WI38 (cell line): ENCODE data around the gene CACNA1A.

Experiments
- H3K4me3 ChIP-seq: 2 replicates; pipeline ENCODE4 v1.5.1; 2011; ENCODE audit warnings: low read depth, mild to moderate bottlenecking, control low read depth, low read length
- TF ChIP-seq, protein P1 (sequence below): IDR thresholded peaks from 2 replicates; pipeline ENCODE4 v1.5.1; 2012; ENCODE audit warnings: low read depth, mild to moderate bottlenecking, control low read depth, low read length

CACNA1A gene

DNA sequence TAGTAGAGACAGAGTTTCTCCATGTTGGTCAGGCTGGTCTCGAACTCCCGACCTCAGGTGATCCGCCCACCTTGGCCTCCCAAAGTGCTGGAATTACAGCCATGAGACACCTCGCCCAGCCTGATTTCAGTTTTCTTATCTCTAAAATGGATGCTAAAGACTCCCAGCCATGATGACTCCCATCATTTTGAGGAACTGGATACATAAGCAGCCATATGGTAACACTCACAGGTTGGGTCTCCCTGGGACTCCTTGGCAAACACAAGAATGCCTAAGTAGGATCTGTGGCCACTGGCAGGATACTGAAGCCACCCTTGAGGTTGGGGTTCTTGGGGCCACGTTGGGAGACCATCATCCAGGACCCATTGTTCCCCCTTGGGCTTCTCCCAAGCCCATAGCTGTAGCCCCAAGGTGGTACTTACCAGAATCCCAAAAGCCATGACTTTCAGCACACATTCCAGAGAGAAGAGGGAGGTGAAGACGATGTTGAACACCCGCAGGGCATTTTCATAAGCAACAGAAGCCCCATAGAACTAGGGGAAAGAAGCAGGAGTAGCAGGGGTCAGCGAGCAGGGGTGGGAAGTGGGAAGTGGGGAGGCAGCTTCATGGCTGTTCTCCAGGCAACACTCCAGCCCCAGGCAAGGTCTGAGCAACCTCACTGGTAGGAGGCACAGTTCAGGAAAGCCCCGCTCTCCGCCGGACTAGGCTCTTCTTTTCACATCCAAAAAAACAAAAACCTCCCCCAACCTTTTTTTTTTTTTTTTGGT, 253.5 kb downstream of the CACNA1A start:
- TF ChIP-seq, protein P1, sequence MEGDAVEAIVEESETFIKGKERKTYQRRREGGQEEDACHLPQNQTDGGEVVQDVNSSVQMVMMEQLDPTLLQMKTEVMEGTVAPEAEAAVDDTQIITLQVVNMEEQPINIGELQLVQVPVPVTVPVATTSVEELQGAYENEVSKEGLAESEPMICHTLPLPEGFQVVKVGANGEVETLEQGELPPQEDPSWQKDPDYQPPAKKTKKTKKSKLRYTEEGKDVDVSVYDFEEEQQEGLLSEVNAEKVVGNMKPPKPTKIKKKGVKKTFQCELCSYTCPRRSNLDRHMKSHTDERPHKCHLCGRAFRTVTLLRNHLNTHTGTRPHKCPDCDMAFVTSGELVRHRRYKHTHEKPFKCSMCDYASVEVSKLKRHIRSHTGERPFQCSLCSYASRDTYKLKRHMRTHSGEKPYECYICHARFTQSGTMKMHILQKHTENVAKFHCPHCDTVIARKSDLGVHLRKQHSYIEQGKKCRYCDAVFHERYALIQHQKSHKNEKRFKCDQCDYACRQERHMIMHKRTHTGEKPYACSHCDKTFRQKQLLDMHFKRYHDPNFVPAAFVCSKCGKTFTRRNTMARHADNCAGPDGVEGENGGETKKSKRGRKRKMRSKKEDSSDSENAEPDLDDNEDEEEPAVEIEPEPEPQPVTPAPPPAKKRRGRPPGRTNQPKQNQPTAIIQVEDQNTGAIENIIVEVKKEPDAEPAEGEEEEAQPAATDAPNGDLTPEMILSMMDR, result no peak

GRCh38 chr19:13244920-13245319, 261.4 kb downstream of the CACNA1A start:
- TF ChIP-seq, protein P1, result no peak
- no peak overlapping the region for H3K4me3 ChIP-seq

More for the DNA sequence above, 253.5 kb downstream of the CACNA1A start:
- no peak overlapping the region for H3K4me3 ChIP-seq

DNA sequence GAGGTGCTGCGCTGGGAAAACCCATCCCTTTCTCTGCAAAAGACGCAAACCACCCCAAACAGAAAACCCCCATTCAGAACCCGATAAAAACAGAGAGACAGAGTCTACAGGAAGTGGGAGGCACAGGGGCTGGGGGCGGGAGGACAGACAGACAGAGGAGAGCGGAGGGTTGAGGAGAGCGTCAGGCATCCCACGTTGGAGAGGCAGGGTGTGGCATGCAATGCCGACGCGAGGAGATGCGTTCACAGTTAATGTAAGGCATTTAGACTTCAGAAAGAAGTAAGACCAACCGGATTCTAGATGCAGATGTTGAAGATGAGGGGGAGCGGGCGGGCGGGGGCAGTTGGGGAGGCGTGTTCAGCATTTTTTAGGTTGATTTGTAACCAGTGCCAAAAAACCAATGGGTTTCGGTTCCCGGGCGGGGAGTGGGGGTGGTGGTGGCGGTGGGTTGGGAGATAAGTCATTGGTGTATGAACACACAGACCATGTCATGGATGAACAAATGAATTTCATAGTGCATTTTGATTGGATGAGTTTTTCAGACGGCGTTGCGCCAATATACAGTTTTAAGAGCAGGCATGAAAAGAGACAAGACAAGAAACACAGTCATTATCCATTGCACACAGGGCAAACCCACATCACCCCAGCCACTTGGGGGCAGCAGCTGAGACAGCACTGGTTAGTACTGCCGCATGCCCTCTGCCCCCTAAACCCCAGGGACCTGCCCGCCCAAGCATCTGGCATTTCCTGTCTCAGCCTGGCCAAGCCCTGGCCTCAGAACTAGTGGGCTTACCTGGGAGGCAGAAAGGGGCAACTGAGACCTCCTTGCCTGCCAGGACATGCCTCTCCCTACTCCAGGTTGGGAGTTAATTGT, 264.8 kb downstream of the CACNA1A start:
- no peak overlapping the region for H3K4me3 ChIP-seq
- TF ChIP-seq, protein P1, result no peak

DNA sequence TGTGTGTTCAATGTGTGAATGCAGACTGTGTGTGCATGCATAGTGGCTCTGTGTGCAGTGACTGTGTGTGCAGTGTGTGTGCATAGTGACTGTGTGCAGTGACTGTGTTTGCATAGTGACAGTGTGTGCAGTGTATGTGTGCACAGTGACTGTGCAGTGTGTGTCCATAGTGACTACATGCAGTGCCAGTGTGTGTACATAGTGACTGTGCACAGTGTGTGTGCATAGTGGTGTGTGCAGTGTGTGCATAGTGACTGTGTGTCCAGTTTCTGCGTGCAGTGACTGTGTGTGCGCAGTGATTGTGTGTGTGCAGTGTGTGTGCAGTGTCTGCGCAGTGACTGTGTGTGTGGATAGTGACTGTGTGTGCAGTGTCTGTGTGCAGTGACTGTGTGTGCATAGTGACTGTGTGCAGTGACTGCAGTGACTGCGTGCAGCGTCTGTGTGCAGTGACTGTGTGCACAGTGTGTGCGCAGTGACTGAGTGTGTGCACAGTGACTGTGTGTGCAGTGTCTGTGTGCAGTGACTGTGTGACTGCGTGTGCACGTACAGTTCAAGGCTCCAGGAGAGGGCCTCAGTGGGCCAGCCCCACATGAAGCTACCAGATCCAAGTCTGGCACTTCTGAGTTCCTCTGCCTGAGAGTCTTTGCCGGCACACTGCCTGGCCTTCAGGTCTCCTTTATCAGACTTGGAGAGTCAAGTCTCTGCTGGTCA, 265.8 kb downstream of the CACNA1A start:
- TF ChIP-seq, protein P1, result no peak
- no peak overlapping the region for H3K4me3 ChIP-seq

DNA sequence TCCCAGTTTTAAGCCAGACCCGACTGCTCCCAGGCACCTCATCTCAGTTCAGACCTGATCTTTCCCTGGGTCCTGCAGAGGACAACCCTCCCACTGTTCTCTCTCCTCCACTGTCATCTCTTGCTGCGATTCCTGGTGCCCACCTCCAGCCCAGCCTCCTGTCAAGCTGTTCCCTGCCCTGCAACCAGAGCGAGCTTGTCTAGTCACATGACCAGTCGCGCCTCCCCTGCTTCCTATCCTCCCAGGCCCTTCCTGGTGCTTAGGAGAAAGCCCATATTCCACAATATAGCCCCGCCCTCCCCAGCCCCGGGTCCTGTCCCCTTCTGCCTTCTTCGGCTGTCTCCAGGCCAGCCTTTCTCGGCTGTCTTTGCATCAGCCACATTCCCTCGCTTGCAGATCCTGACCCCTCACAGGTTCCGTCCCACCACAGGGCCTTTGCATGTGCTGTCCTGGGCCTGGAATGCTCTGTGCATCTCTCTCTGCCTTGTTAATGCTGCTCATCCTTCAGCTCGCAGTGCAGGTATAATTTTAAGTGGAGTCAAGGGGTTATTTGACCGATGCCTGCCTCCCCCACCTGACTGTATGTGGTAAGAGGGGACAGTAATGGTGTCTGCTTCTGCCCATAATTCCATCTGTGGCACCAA, 267.3 kb downstream of the CACNA1A start:
- TF ChIP-seq, protein P1, result no peak
- no peak overlapping the region for H3K4me3 ChIP-seq

GRCh38 chr19:13234518-13234917, 271.8 kb downstream of the CACNA1A start:
- H3K4me3 ChIP-seq, result no peak overlapping the region
- TF ChIP-seq, protein P1, result peak; percentile 71
